Bronchial epithelial cell (primary cell): ENCODE results near the gene ZBTB9. TPM values are rescaled to one million over a fixed set of nuclear protein-coding genes. Genes with fewer than 3 reads are reported as not detected.

ENCODE experiments used
- DNase-seq: peaks from one replicate; pipeline ENCODE4 v3.0.0-alpha.2; 2010; ENCODE audit warnings: low read depth
- FAIRE-seq: peaks from 2 replicates; lab custom pipeline; 2011; peaks lifted over from hg19 to GRCh38; lab: Jason Lieb, UNC
- H3K27me3 ChIP-seq: 2 replicates; pipeline ENCODE4 v1.5.1; 2011; ENCODE audit warnings: low read length; ENCODE audit not compliant: control insufficient read depth, insufficient read depth
- H3K36me3 ChIP-seq: 2 replicates; pipeline ENCODE4 v1.5.1; 2011; ENCODE audit warnings: low read length; ENCODE audit not compliant: control insufficient read depth, insufficient read depth
- H3K4me3 ChIP-seq: 2 replicates; pipeline ENCODE4 v1.5.1; 2011; ENCODE audit warnings: mild to moderate bottlenecking, low read depth, low read length, control low read depth
- total RNA-seq: library from RNA; depleted of rRNA; stranded (reverse); fragments of >200 nt; gene quantifications from 2 replicates; pipeline ENCODE4 v1.2.1, GENCODE V29; 2014
- TF ChIP-seq, protein P1 (sequence below): IDR thresholded peaks from 2 replicates; pipeline ENCODE4 v1.5.1; 2011; ENCODE audit warnings: mild to moderate bottlenecking, moderate library complexity, low read length, control low read depth, inconsistent platforms; ENCODE audit not compliant: insufficient read depth, severe bottlenecking

ZBTB9 gene
- total RNA-seq, 1 donor from 2014 or later = 6.3 TPM

GRCh38 chr6:33410050-33410710 is 44.2 kb upstream of the ZBTB9 start:
- FAIRE-seq = no peak
- Histone ChIP-seq H3K27me3 (no peaks in the 10 kb centered on the region), H3K36me3 (peaks cover 6% of the 10 kb centered on the region), H3K4me3 (peak overlapping the region; percentile 57)
- TF ChIP-seq, protein P1, sequence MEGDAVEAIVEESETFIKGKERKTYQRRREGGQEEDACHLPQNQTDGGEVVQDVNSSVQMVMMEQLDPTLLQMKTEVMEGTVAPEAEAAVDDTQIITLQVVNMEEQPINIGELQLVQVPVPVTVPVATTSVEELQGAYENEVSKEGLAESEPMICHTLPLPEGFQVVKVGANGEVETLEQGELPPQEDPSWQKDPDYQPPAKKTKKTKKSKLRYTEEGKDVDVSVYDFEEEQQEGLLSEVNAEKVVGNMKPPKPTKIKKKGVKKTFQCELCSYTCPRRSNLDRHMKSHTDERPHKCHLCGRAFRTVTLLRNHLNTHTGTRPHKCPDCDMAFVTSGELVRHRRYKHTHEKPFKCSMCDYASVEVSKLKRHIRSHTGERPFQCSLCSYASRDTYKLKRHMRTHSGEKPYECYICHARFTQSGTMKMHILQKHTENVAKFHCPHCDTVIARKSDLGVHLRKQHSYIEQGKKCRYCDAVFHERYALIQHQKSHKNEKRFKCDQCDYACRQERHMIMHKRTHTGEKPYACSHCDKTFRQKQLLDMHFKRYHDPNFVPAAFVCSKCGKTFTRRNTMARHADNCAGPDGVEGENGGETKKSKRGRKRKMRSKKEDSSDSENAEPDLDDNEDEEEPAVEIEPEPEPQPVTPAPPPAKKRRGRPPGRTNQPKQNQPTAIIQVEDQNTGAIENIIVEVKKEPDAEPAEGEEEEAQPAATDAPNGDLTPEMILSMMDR = no peak
- DNase-seq = peak; percentile 92

- Histone ChIP-seq H3K36me3 (peaks cover 5% of the 10 kb centered on the region), H3K27me3 (no peaks in the 10 kb centered on the region), H3K4me3 (peak within 1 kb of the TSS; percentile 57)
- TF ChIP-seq, protein P1 = no peak
- DNase-seq (peak; percentile 49), FAIRE-seq (no peak)
Observed at GRCh38 chr6:33410711-33411631, 43.4 kb upstream of the ZBTB9 start, which contains the start of gene PHF1. PHF1 (plus strand) TSS chr6:33411014; CDS start chr6:33412264, 1,250 bp downstream.

- H3K27me3 ChIP-seq = no peaks in the 10 kb centered on the region
- FAIRE-seq (no peak), DNase-seq (no peak)
- peaks cover 5% of the 10 kb centered on the region for H3K36me3 ChIP-seq
- peak overlapping the region; percentile 57 for H3K4me3 ChIP-seq
- TF ChIP-seq, protein P1 = no peak
Observed at GRCh38 chr6:33411632-33412005, 42.8 kb upstream of the ZBTB9 start.

- TF ChIP-seq, protein P1 = no peak
- Histone ChIP-seq H3K27me3 (no peaks in the 10 kb centered on the region), H3K36me3 (peaks cover 5% of the 10 kb centered on the region), H3K4me3 (no peak overlapping the region)
- FAIRE-seq = no peak
- DNase-seq = no peak
Observed at GRCh38 chr6:33412140-33413009, 42.0 kb upstream of the ZBTB9 start.

- no peak overlapping the region for H3K4me3 ChIP-seq
- DNase-seq (no peak), FAIRE-seq (no peak)
- no peaks in the 10 kb centered on the region for H3K27me3 ChIP-seq
- TF ChIP-seq, protein P1 = no peak
- peaks cover 5% of the 10 kb centered on the region for H3K36me3 ChIP-seq
Observed at GRCh38 chr6:33413241-33414120, 40.9 kb upstream of the ZBTB9 start.
